Breast epithelium (tissue), 4 donors: Measurements from ENCODE around the gene FYN. TPM values are rescaled to one million over a fixed set of nuclear protein-coding genes. Genes with fewer than 3 reads are reported as not detected.

Source experiments
- DNase-seq, 2 donors: peaks; one replicate each; pipeline ENCODE4 v3.0.0-alpha.2; 2019; ENCODE audit warnings: low spot score in 2 of 2
- H3K27ac ChIP-seq, 2 donors: fragments of 200-600 bp; sonication (generic) in 1 of 2; one replicate each; pipeline ENCODE4 v1.5.1; 2016 to 2019; ENCODE audit warnings: mild to moderate bottlenecking in 1 of 2
- H3K27me3 ChIP-seq, 2 donors: fragments of 200-600 bp; sonication (generic) in 1 of 2; one replicate each; pipeline versions ENCODE4 v1.5.1 to v1.6.0; 2017 to 2019; ENCODE audit warnings: control low read depth in 1 of 2, mild to moderate bottlenecking in 1 of 2
- H3K36me3 ChIP-seq: fragments of 200-600 bp; one replicate; pipeline ENCODE4 v1.5.1; 2019
- H3K4me1 ChIP-seq, 2 donors: fragments of 200-600 bp; sonication (generic); one replicate each; pipeline ENCODE4 v1.5.1; 2016 to 2019; ENCODE audit warnings: control low read depth in 1 of 2
- H3K4me3 ChIP-seq, 3 donors: fragments of 200-600 bp; sonication (generic); 1 replicate in 2 of 3; 2 replicates in 1 of 3; pipeline ENCODE4 v1.5.1; 2016 to 2019; ENCODE audit warnings: mild to moderate bottlenecking in 3 of 3, moderate library complexity in 2 of 3
- H3K9me3 ChIP-seq, 2 donors: fragments of 200-600 bp; sonication (generic) in 1 of 2; one replicate each; pipeline ENCODE4 v1.5.1; 2016 to 2019; ENCODE audit warnings: control low read depth in 1 of 2
- CTCF ChIP-seq, 3 donors: fragments of 450-650 bp; IDR thresholded peaks; one replicate each; pipeline ENCODE4 v1.5.1; 2016 to 2017; ENCODE audit warnings: antibody characterized with exemption in 3 of 3, mild to moderate bottlenecking in 3 of 3, moderate library complexity in 3 of 3
- POLR2A ChIP-seq: fragments of 450-650 bp; IDR thresholded peaks from one replicate; pipeline ENCODE4 v1.6.1; 2016; ENCODE audit warnings: antibody characterized with exemption, mild to moderate bottlenecking, moderate library complexity
- POLR2AphosphoS5 ChIP-seq, 3 donors: sonication (generic); formaldehyde crosslinking; IDR thresholded peaks; one replicate each; pipeline ENCODE4 v1.6.1; 2017; ENCODE audit warnings: antibody characterized with exemption in 3 of 3
- intact Hi-C: fragments of 100-400 bp; cut with DNase I; formaldehyde crosslinking; loops from one replicate; pipeline ENCODE4 v1.15.1; 2023; ENCODE audit warnings: low total_unique reads
- total RNA-seq, 3 donors: library from RNA; depleted of rRNA; stranded (reverse); fragments of >200 nt; gene quantifications; one replicate each; pipeline ENCODE4 v1.1.0, GENCODE V29; 2016

Gene FYN
- total RNA-seq, 3 donors from 2014 or later: 44.8 to 209 (median 111) TPM

GRCh38 chr6:111779660-111780059 is 93.6 kb downstream of the FYN start:
- intact Hi-C loops: no loop called here
- Histone ChIP-seq H3K9me3 (no peaks in the 10 kb centered on the region), H3K27ac (no peak overlapping the region), H3K27me3 (no peaks in the 10 kb centered on the region), H3K4me3 (no peak overlapping the region), H3K4me1 (no peaks in the 10 kb centered on the region), H3K36me3 (no peaks in the 10 kb centered on the region)
- TF ChIP-seq POLR2AphosphoS5 (IDR thresholded peaks at IDR 0.05) (no peak), POLR2A (no peak), CTCF (IDR thresholded peaks at IDR 0.05) (no peak)
- DNase-seq: no peak

GRCh38 chr6:111779031-111779430 is 94.2 kb downstream of the FYN start:
- Histone ChIP-seq H3K4me3 (no peak overlapping the region), H3K27ac (no peak overlapping the region), H3K36me3 (no peaks in the 10 kb centered on the region), H3K4me1 (no peaks in the 10 kb centered on the region), H3K9me3 (no peaks in the 10 kb centered on the region), H3K27me3 (no peaks in the 10 kb centered on the region)
- TF ChIP-seq POLR2A (no peak), POLR2AphosphoS5 (IDR thresholded peaks at IDR 0.05) (no peak), CTCF (IDR thresholded peaks at IDR 0.05) (no peak)
- no peak for DNase-seq
- intact Hi-C loops: no loop called here

- Histone ChIP-seq H3K9me3 (no peaks in the 10 kb centered on the region), H3K27ac (no peak overlapping the region), H3K4me1 (no peaks in the 10 kb centered on the region), H3K36me3 (no peaks in the 10 kb centered on the region), H3K4me3 (no peak overlapping the region), H3K27me3 (no peaks in the 10 kb centered on the region)
- no peak for TF ChIP-seq POLR2A
- no peak for TF ChIP-seq CTCF (IDR thresholded peaks at IDR 0.05)
- TF ChIP-seq POLR2AphosphoS5 (IDR thresholded peaks at IDR 0.05): no peak
- DNase-seq: no peak
- intact Hi-C loops: no loop called here
Measured at GRCh38 chr6:111777357-111777756, 95.9 kb downstream of the FYN start.

- Histone ChIP-seq H3K27me3 (no peaks in the 10 kb centered on the region), H3K4me1 (no peaks in the 10 kb centered on the region), H3K9me3 (no peaks in the 10 kb centered on the region), H3K27ac (no peak overlapping the region), H3K36me3 (no peaks in the 10 kb centered on the region), H3K4me3 (no peak overlapping the region)
- TF ChIP-seq CTCF (IDR thresholded peaks at IDR 0.05): no peak
- TF ChIP-seq POLR2A: no peak
- no peak for TF ChIP-seq POLR2AphosphoS5 (IDR thresholded peaks at IDR 0.05)
- no peak for DNase-seq
- intact Hi-C loops: no loop called here
Measured at GRCh38 chr6:111776236-111777221, 96.7 kb downstream of the FYN start.

- Histone ChIP-seq H3K4me1 (no peaks in the 10 kb centered on the region), H3K36me3 (no peaks in the 10 kb centered on the region), H3K27me3 (no peaks in the 10 kb centered on the region), H3K9me3 (no peaks in the 10 kb centered on the region), H3K4me3 (no peak overlapping the region), H3K27ac (peak overlapping the region in 1 of 2 donors; percentile 43)
- intact Hi-C loops: no loop called here
- no peak for DNase-seq
- TF ChIP-seq CTCF (IDR thresholded peaks at IDR 0.05): no peak
- TF ChIP-seq POLR2AphosphoS5 (IDR thresholded peaks at IDR 0.05): no peak
- no peak for TF ChIP-seq POLR2A
Measured at GRCh38 chr6:111775145-111775922, 97.9 kb downstream of the FYN start.
